ENCODE data around the gene NME9. TPM values are rescaled to one million over a fixed set of nuclear protein-coding genes. Genes with fewer than 3 reads are reported as not detected.

The NME9 gene
- total and polyA plus RNA-seq, 2 of the 4 experiments (the other 2 are of a cell fraction): not detected

- H3K23ac ChIP-seq (ENCODE audit: low read depth, low read length): no peak overlapping the region
- POLR2A ChIA-PET (ENCODE audit: unreplicated experiment): no interaction called here
- H3K4me1 ChIP-seq (ENCODE audit: control insufficient read depth, insufficient read depth, low read length): no peaks in the 10 kb centered on the region
- H2BK20ac ChIP-seq (ENCODE audit: low read depth, low read length): no peak overlapping the region
- H3K27me3 ChIP-seq (ENCODE audit: control insufficient read depth, insufficient read depth, low read length): peaks cover 25% of the 10 kb centered on the region
- no peak overlapping the region for H3K4me2 ChIP-seq (ENCODE audit: low read depth, low read length)
- intact Hi-C loops (cut with micrococcal nuclease) (loop anchor here (5.0 kb wide), 1 partner anchor 588 kb away; no protein-coding TSS in a partner anchor), in situ Hi-C loops (cut with MboI; ENCODE audit: low sequenced_read_pairs) (loop anchor here (5.0 kb wide), 1 partner anchor 88 kb away; no protein-coding TSS in a partner anchor), dilution Hi-C loops (cut with HindIII; ENCODE audit: low sequenced_read_pairs, unreplicated experiment) (no loop called here)
- H3K27ac ChIP-seq (ENCODE audit: insufficient read depth, low read length): no peak overlapping the region
- no peak overlapping the region for H2BK15ac ChIP-seq (ENCODE audit: low read depth, low read length)
- H3K9ac ChIP-seq (ENCODE audit: low read depth, low read length): no peak overlapping the region
- ATAC-seq (ENCODE audit: low read depth): no peak
- no peak overlapping the region for H2BK5ac ChIP-seq (ENCODE audit: low read depth, low read length, poor library complexity, severe bottlenecking)
- no peak overlapping the region for H2AK9ac ChIP-seq (replicated peaks; ENCODE audit: low read depth, low read length, poor library complexity)
- no peak overlapping the region for H3K4me3 ChIP-seq (ENCODE audit: insufficient read depth, low read depth, low read length)
- H3K9me1 ChIP-seq (ENCODE audit: insufficient read depth, low read length): no peaks in the 10 kb centered on the region
- no peak overlapping the region for H2AK5ac ChIP-seq (ENCODE audit: low read depth, low read length)
- H3K36me3 ChIP-seq (ENCODE audit: control insufficient read depth, insufficient read depth, low read length): no peaks in the 10 kb centered on the region
- H3K79me1 ChIP-seq (ENCODE audit: low read depth in 1 of 2, low read length in 2 of 2): no peaks in the 10 kb centered on the region
- TF ChIP-seq RFX5 (IDR thresholded peaks at IDR 0.05; ENCODE audit: low read depth, low read length): no peak
- TF ChIP-seq CHD1 (IDR thresholded peaks at IDR 0.05; ENCODE audit: low read depth, low read length): no peak
- no peak for TF ChIP-seq SMC3 (IDR thresholded peaks at IDR 0.05; ENCODE audit: low read depth, low read length)
- H2AFZ ChIP-seq (replicated peaks; ENCODE audit: low read length, poor library complexity): no peak overlapping the region
- no TSS peak for BruUV-seq (replicated peaks)
- no peak overlapping the region for H3K18ac ChIP-seq (ENCODE audit: low read depth, low read length)
- 92% methylated on average over 2 of the region's 4 CpGs; no CpG with 5 or more reads in 1 of the 2 experiments for WGBS, 2 experiments (ENCODE audit: extremely low coverage in 2 of 2, insufficient read length in 1 of 2)
- CTCF ChIA-PET: interaction anchor here (0.9 kb wide), 1 partner anchor 15 kb away, joined by 3 read pairs; no protein-coding TSS in a partner anchor
- H3K56ac ChIP-seq (ENCODE audit: extremely low read depth, insufficient read depth, low read length): no peak overlapping the region
- H3K9me3 ChIP-seq (ENCODE audit: control insufficient read depth, insufficient read depth, low read length): no peaks in the 10 kb centered on the region
- H3K4ac ChIP-seq (ENCODE audit: low read depth, low read length): no peak overlapping the region
- no peak overlapping the region for H2BK120ac ChIP-seq (ENCODE audit: low read depth, low read length)
- H4K91ac ChIP-seq (ENCODE audit: insufficient read depth, low read depth, low read length): no peak overlapping the region
- no peak overlapping the region for H4K5ac ChIP-seq (ENCODE audit: low read depth, low read length)
- H4K20me1 ChIP-seq (ENCODE audit: insufficient read depth, low read length): no peaks in the 10 kb centered on the region
- no peak overlapping the region for H4K8ac ChIP-seq (ENCODE audit: low read depth in 2 of 2, low read length in 2 of 2)
- no peak overlapping the region for H3K14ac ChIP-seq (replicated peaks; ENCODE audit: low read depth, low read length)
- no peak for DNase-seq
Measured at GRCh38 chr3:138334608-138335007, 5.0 kb upstream of the NME9 start.

Data from IMR-90 (cell line).